Stimulated activated CD4-positive, alpha-beta T cell treated with anti-CD3 and anti-CD28 coated beads, TNF-alpha, amount 100 ng/mL, for 4 hours (primary cell): ENCODE measurements around the gene CEP170.
"Not testable (repeated sequence)": the region's sequence is repeated elsewhere in the genome, so short reads cannot be mapped to it uniquely, and the experiment has no call there.

Experiments
- DNase-seq, 3 experiments: peaks; one replicate each; pipeline ENCODE4 v3.0.0-alpha.2; 2020; ENCODE audit warnings: low read depth in 3 of 3

The CEP170 gene

DNA sequence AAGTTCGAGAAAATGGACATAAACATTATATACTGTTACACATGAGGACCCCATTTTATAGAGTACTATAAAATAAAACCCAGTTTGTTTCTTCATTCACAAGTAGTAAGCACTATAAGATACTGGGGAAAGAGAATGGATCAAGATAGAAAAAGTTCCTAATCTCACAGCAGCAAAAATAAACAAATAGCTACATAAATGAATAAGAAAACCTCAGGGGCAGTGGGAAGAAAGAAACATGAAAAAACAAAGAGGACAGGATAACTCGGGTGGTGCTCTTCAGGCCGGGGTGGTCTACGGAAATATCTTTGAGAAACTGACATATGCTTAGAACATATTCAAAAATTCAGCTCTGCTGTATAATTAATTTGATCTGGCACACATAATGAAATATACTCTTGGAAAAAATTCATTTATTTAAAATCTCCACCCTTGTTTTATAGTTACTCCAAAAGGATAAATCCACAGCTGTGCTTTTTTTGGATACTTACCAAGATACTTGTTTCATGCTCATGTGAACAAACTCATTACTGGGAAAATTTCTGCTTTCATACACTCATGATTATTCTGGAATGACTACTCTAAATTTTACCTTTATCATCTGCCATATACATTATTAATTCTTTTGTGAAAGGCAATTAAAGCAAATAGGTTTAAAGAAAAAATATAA lies 20.0 kb downstream of the CEP170 start:
- DNase-seq: no peak

DNA sequence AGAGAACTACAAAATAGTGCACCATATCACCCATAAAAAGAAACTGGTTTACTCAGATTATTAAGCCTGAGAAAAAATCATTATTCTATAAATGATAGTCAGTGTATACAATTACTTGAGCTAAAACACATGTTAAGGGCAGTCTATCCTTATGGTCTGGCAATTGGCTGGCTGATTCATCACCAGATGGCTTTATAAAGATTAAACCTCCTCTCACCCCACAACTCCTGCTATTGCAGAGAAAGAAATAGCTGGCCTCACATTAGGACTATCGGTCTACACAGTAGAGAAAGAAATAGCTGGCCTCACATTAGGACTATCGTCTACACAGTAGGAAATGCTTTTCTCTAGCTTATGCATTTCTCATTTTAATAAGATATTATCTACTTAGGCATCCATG lies 21.2 kb downstream of the CEP170 start:
- DNase-seq: no peak

- DNase-seq: no peak
Measured at GRCh38 chr1:243230914-243231313, 24.2 kb downstream of the CEP170 start.

GRCh38 chr1:243229526-243229925 lies 25.6 kb downstream of the CEP170 start:
- DNase-seq: no peak

GRCh38 chr1:243227622-243228021 lies 27.5 kb downstream of the CEP170 start:
- DNase-seq: no peak

DNA sequence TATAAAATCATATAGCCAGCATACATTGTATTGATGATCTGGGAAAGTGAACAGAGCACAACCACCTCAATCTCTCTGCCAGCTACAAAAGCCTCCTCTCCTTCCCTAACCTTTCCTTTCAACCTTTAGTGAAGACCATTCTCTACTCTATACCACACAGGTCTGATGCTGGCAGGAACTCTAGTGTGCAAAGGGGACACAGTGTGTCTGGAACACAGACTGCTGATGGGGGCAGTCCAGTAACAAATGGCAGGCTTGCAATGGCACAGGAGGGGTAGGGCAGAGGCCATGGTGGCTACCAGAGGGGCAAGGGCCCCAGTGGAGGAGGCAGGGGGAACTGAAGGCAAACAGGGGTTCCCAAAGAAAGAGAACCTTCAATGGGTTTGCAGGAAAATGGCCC lies 37.0 kb downstream of the CEP170 start:
- DNase-seq: no peak

- no peak for DNase-seq
Measured at GRCh38 chr1:243217349-243217748, 37.7 kb downstream of the CEP170 start.

GRCh38 chr1:243216741-243217140 lies 38.3 kb downstream of the CEP170 start:
- DNase-seq: no peak

DNA sequence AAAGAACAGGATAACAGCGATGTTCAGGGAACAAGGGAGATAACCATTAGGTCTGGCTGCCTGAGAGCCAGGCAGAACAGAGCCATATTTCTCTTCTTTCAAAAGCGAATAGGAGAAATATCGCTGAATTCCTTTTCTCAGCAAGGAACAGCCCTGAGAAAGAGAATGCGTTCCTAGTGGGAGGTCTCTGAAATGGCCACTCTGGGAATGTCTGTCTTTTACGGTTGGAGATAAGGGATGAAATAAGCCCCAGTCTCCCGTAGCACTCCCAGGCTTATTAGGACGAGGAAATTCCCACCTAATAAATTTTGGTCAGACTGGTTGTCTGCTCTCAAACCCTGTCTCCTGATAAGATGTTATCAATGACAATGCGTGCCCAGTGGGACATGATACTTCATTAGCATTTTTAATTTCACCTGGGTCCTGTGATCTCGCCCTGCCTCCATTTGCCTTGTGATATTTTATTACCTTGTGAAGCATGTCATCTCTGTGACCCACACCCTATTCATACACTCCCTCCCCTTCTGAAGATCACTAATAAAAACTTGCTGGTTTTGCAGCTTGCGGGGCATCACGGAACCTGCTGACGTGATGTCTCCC lies 39.7 kb downstream of the CEP170 start:
- not testable (repeated sequence) for DNase-seq

GRCh38 chr1:243213045-243213787 lies 41.9 kb downstream of the CEP170 start:
- no peak for DNase-seq

GRCh38 chr1:243211984-243212383 lies 43.1 kb downstream of the CEP170 start:
- DNase-seq: not testable (repeated sequence)

GRCh38 chr1:243205026-243205501 lies 50.0 kb downstream of the CEP170 start:
- DNase-seq: not testable (repeated sequence)

GRCh38 chr1:243204336-243204735 lies 50.7 kb downstream of the CEP170 start:
- not testable (repeated sequence) for DNase-seq

DNA sequence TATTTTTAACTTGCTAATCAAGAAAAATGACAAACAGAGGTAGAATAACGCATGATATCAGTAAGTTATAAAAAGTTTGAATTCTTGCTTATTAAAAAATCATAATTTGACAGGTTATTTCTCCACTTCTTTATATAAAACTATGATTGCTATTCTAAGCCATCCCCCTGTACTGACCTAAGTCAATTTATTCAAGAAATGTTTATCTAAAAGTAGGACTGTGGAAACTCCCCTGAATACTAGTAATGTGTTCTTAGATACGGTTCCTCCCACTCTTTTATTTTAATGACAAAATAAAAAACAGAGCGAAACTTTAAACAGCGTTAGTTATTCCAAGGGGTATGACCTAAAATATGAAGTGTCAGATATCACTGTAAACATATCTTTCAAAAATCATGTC lies 51.9 kb downstream of the CEP170 start:
- DNase-seq: not testable (repeated sequence)

- DNase-seq: not testable (repeated sequence)
Measured at GRCh38 chr1:243201316-243201715, 53.8 kb downstream of the CEP170 start.

DNA sequence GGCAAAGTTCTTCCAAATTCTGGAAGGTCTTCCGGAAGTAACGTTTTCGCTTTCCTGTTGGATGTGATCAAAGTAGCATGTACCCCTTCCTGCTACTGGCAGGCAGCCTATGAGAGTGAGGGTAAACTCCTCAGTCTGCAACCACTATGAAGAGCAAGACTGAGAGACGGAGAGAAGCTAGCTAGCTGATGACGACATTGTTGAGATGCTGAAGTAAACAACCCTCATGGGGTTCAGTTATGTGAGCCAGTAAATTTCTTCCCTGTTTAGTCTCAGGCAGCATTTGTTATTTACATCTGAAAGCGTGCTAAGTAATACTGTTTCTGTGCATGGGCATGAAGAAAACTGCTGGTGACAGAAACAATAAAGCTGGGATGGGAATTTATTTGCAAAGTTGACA lies 57.6 kb downstream of the CEP170 start:
- not testable (repeated sequence) for DNase-seq

- not testable (repeated sequence) for DNase-seq
Measured at GRCh38 chr1:243193330-243193729, 61.8 kb downstream of the CEP170 start.

DNA sequence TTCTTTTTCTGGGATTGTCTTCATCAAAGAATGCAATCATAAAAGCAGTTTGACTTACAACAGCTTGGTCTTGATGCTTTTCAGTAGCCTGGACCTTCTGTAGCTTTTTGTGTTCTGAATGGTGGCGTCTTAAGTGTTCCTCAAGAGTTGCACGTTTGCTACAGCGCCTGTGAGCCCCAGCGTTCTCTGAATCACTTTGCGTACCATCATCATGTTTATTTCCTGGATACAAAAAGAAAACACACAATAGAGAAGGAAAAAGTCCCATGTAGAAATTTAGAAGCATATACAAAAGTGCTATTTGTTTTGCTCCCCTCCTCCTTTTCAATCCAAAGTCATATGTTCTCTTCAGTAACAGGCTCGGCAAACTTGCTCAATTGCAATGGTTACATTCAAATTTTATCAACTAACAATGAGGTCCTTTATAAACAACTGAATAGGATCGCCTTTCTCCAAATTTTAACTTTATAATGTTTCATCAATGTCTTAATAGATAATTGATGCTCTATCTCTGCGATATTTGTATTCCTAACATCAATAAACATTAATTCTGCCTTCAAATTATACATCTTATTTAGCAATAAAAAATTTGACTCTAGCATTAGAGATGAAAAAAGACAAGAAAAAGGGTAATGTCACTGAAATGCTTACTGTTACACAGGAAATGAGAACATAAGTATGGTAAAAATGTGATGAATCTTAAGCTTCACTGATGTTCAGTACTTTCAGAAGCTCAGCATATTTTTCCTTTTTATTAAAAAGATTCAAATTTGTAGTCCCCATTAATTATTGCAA lies 68.7 kb downstream of the CEP170 start:
- DNase-seq: not testable (repeated sequence)

DNA sequence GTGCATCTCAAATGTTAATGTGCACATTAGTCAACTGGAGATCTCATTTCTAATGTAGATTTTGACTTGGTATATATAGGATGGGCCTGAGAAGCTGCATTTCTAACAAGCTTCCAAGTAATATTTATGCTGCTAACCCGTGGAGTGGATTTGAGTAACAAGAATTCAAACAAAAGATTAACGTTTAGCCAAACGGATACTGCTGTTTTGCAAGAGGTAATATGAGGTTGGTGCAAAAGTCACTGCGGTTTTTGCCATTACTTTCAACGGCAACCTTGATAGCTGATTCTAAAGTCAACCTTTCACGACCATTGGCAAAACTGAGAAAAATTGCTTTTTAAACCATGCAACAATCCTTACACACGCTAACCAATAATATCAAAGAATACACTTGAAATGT lies 70.3 kb downstream of the CEP170 start:
- DNase-seq: not testable (repeated sequence)

DNA sequence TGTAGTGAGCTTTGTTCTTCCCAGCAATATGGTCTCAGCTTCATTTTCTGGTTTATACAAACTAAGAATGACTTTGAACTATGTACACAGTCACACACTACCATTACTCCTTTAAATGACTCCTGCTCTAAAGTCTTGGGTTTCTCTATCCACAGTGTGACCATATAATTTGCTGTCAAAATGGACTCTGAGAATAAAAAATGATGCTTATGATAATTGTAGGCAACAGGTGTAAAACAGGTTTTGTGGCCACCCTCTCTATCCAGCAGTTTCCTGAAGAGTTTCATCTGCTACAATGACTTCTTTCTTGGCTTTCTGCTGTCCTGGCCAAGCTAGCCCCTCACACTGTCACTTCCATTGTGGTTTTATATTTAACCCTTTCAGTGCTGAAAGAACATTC lies 71.4 kb downstream of the CEP170 start:
- DNase-seq: not testable (repeated sequence)

- not testable (repeated sequence) for DNase-seq
Measured at GRCh38 chr1:243183176-243183575, 71.9 kb downstream of the CEP170 start.

DNA sequence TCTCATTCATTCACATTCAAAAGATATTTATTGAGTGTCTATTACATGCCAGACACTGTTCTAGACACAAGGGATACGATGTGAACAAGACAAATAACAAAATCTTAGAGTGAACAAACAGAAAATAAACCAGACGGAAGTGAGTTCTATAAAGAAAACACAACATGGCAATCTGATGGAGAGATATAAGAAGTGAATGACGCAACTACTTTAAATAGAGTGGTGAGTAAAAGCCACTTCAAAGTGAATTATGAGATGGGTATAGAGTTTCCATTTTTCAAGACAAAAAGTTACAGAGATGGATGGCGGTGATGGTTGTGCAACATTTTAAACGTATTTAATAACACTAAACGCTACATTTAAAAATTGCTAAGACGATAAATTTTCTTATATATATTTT lies 75.4 kb downstream of the CEP170 start:
- DNase-seq: no peak
